Measurements from ENCODE around the gene SPACA6.
"Not testable (repeated sequence)": the region's sequence is repeated elsewhere in the genome, so short reads cannot be mapped to it uniquely, and the experiment has no call there.

SPACA6 gene

DNA sequence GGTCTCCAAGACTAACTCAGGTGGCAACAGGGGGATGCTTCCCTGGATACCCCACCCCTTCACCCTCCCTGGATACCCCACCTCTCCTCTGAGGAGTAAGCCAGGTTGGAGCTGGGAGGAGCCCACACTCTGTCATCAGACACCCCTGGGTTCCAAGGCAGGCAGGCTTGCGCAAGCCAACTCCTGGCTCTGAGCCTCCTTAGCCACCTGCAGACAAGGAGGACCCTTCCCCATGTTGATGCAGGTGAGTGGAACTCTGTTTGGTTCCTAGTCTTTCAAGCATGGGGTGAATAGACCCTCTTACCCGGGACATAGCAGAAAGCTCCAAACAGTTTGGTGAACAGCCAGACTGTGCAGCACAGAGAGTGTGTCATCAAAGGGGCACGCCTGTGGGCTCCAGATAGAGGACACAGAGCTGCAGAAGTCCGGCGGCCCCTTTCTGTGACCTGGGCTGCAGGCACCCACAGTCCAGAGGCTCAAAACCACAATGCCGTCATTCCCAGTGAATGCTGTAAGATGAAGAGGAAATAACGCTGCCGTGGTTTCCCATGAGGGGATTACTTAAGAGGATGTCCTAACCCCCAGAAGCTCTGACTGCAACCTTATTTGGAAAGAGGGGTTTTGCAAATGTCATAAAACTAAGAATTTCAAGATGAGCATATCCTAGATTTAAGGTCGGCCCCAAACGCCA lies 42.8 kb downstream of the SPACA6 start:
- no peak for DNase-seq (ENCODE audit: low read depth, low spot score)
- TF ChIP-seq, protein P1, sequence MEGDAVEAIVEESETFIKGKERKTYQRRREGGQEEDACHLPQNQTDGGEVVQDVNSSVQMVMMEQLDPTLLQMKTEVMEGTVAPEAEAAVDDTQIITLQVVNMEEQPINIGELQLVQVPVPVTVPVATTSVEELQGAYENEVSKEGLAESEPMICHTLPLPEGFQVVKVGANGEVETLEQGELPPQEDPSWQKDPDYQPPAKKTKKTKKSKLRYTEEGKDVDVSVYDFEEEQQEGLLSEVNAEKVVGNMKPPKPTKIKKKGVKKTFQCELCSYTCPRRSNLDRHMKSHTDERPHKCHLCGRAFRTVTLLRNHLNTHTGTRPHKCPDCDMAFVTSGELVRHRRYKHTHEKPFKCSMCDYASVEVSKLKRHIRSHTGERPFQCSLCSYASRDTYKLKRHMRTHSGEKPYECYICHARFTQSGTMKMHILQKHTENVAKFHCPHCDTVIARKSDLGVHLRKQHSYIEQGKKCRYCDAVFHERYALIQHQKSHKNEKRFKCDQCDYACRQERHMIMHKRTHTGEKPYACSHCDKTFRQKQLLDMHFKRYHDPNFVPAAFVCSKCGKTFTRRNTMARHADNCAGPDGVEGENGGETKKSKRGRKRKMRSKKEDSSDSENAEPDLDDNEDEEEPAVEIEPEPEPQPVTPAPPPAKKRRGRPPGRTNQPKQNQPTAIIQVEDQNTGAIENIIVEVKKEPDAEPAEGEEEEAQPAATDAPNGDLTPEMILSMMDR (IDR thresholded peaks at IDR 0.05; ENCODE audit: insufficient read depth, low read length, missing control alignments), result no peak
- POLR2A ChIA-PET, result no interaction called here
- CTCF ChIA-PET, result interaction anchor here (1.3 kb wide), 1 partner anchor 79 kb away, joined by 3 read pairs; no protein-coding TSS in a partner anchor
- no peak overlapping the region for H3K4me3 ChIP-seq (ENCODE audit: low read depth, low read length)

- H3K4me3 ChIP-seq (ENCODE audit: low read depth, low read length), result no peak overlapping the region
- DNase-seq (ENCODE audit: low read depth, low spot score), result no peak
- POLR2A ChIA-PET, result no interaction called here
- TF ChIP-seq, protein P1 (IDR thresholded peaks at IDR 0.05; ENCODE audit: insufficient read depth, low read length, missing control alignments), result no peak
- CTCF ChIA-PET, result interaction anchor here (1.3 kb wide), 1 partner anchor 40 kb away, joined by 4 read pairs; no protein-coding TSS in a partner anchor
Observed at GRCh38 chr19:51737389-51737788, 44.3 kb downstream of the SPACA6 start.

DNA sequence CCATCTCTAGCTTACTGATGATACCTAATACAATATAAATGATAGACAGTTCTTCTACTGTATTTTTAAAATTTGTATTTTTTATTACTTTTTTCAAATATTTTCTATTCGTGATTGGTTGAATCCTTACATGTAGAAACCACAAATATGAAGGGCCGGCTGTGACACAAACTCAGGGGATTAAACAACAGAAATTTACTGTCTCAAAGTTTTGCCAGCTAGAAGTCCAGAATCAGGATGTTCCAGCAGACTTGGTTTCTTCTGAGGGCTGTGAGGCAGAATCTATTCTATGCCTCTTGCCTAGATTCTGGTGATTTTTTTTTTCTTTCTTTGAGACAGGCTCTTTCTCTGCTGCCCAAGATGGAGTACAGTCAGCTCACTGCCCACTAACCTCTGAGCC lies 44.8 kb downstream of the SPACA6 start:
- ChIA-PET POLR2A (no interaction called here), CTCF (interaction anchor here (1.3 kb wide), 1 partner anchor 40 kb away, joined by 4 read pairs; no protein-coding TSS in a partner anchor)
- H3K4me3 ChIP-seq (ENCODE audit: low read depth, low read length), result no peak overlapping the region
- DNase-seq (ENCODE audit: low read depth, low spot score), result no peak
- TF ChIP-seq, protein P1 (IDR thresholded peaks at IDR 0.05; ENCODE audit: insufficient read depth, low read length, missing control alignments), result no peak

DNA sequence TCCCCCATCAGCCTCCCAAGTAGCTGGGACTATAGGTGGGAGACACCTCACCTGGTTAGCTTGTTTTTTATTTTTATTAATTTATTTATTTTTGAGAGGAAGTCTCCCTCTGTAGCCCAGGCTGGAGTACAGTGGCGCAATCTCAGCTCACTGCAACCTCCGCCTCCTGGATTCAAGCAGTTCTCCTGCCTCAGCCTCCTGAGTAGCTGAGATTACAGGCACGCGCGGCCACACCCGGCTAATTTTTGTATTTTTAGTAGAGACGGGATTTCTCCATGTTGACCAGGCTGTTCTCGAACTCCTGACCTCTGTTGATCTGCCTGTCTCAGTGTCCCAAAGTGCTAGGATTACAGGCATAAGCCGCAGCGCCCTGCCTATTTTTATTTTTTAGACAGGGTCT lies 45.4 kb downstream of the SPACA6 start:
- CTCF ChIA-PET, result interaction anchor here (1.3 kb wide), 1 partner anchor 39 kb away, joined by 4 read pairs; no protein-coding TSS in a partner anchor

GRCh38 chr19:51739466-51740213 lies 46.5 kb downstream of the SPACA6 start:
- POLR2A ChIA-PET, result no interaction called here
- CTCF ChIA-PET, result no interaction called here
- no peak for DNase-seq (ENCODE audit: low read depth, low spot score)

More for the DNA sequence above, 45.4 kb downstream of the SPACA6 start:
- DNase-seq (ENCODE audit: low read depth, low spot score); POLR2A ChIA-PET; H3K4me3 ChIP-seq (ENCODE audit: low read depth, low read length): not testable (repeated sequence)

GRCh38 chr19:51740356-51740755 lies 47.2 kb downstream of the SPACA6 start:
- no peak for DNase-seq (ENCODE audit: low read depth, low spot score)
- H3K4me3 ChIP-seq (ENCODE audit: low read depth, low read length), result no peak overlapping the region
- CTCF ChIA-PET, result interaction anchor here (1.3 kb wide), 1 partner anchor 37 kb away, joined by 3 read pairs; no protein-coding TSS in a partner anchor
- TF ChIP-seq, protein P1 (IDR thresholded peaks at IDR 0.05; ENCODE audit: insufficient read depth, low read length, missing control alignments), result no peak
- POLR2A ChIA-PET, result no interaction called here

More at GRCh38 chr19:51739466-51740213, 46.5 kb downstream of the SPACA6 start:
- TF ChIP-seq, protein P1 (IDR thresholded peaks at IDR 0.05; ENCODE audit: insufficient read depth, low read length, missing control alignments), result no peak
- H3K4me3 ChIP-seq (ENCODE audit: low read depth, low read length), result no peak overlapping the region
